Hematopoietic multipotent progenitor cell (in vitro differentiated cells): ENCODE data around the gene NOL12. TPM values are rescaled to one million over a fixed set of nuclear protein-coding genes. Genes with fewer than 3 reads are reported as not detected.
"Not testable (repeated sequence)": the region's sequence is repeated elsewhere in the genome, so short reads cannot be mapped to it uniquely, and the experiment has no call there.

Experiments
- DNase-seq, 3 donors: peaks; one replicate each; pipeline ENCODE4 v3.0.0-alpha.2; 2011 to 2015; ENCODE audit warnings: low read depth in 2 of 3, low spot score in 2 of 3
- total RNA-seq: library from RNA; depleted of rRNA; stranded (reverse); fragments of >200 nt; gene quantifications from one replicate; pipeline ENCODE4 v1.2.3, GENCODE V29; 2012

The NOL12 gene
- total RNA-seq, result 27.2 TPM

GRCh38 chr22:37686002-37686982 is at the start of gene NOL12:
NOL12 (plus strand) TSS chr22:37686343; CDS start chr22:37686393, 50 bp downstream.
- DNase-seq, result peak; percentile 73 to 87 (median 81)

DNA sequence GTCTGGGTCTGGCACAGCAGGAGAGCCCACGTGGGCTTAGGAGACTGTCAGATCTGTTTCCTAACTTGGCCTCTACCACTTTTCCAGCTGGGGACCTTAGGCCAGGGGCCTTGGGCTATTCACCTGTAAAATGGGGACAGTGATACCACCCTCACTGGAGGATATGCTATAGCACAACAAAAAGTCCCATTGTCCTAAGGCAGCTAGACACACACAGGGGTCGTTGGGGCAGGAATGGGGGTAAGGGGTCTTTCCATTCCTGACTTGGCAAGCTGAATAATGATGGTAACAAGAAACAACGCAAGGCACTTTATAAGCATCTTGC is 49.2 kb upstream of the NOL12 start:
- no peak for DNase-seq

GRCh38 chr22:37638391-37639069 is 47.6 kb upstream of the NOL12 start:
- DNase-seq, result no peak

DNA sequence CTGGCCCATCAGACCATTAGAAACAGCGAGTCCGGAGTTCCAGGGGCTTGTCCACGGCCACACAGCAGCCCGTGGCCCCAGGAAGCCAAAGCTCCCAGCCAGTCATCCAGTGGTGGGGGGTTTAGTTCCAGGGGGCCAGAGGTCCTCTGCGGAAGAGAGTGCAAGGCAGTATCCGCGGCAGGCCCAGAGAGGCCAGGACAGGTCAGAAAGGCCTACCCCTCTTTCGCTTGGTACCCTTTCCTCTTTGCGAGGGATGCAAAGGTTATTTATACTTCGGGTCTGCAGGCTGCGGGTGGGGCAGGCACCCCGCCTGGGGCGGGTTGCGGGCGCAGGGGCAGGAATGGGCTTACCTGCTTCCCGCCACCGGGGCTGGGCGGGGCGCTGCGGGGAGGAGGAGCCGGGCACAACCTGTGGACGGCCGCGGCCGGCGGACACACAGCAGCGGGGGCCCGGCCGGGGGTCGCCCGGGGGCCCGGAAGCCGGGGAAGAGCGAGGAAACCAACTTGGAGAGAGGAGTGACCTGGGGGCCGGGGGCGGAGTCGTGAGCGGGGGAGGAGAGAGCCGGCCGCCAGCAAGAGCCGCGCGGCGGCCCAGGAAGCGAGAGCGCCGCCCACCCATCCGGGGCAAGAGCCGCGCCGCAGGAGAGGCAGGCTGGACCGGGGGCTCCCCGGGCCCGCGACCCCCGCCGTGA is 46.9 kb upstream of the NOL12 start, which contains the start of gene SH3BP1:
SH3BP1 (plus strand) TSS at position 600 of the 691 bp plus-strand sequence. CDS start 119 bp downstream, outside the sequence.
- no peak for DNase-seq

DNA sequence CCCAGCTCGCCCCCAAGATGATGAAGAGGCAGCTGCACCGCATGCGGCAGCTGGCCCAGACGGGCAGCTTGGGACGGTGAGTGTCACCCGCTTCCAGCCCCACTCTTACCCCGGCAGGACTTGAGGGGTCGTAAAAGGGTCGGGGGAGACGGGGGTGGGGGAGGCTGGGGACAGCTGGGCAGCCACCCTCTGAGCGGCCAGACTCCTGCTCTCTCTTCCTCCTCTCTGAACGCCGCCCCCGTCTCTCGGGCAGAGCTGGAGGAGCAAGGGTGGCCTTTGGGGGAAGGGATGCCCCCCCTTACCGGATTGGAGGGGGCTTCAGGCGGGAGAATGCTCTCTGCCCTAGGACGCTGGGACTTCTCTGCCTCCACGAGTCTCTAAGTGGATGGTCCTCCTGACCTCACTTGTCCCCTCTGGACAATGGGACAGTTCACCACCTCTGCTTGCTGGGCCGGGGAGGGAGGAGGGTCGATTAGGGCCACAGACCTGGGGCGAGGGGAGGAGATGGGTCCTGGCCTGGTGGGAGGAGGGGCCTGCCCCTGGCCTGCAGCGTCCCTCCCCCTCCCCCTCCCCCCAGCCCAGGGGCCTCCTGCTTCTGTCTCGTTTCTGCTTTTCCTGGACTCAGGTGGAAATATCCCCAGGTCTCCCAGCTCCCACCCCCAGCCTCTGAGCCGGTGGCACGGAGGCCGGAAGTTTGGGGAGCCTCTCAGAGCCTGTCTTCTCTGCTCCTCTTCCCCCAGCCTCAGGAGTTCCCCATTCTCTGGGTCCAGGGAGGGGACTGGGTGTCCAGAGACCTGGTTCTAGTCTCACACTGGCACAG is 46.2 kb upstream of the NOL12 start:
- no peak for DNase-seq

DNA sequence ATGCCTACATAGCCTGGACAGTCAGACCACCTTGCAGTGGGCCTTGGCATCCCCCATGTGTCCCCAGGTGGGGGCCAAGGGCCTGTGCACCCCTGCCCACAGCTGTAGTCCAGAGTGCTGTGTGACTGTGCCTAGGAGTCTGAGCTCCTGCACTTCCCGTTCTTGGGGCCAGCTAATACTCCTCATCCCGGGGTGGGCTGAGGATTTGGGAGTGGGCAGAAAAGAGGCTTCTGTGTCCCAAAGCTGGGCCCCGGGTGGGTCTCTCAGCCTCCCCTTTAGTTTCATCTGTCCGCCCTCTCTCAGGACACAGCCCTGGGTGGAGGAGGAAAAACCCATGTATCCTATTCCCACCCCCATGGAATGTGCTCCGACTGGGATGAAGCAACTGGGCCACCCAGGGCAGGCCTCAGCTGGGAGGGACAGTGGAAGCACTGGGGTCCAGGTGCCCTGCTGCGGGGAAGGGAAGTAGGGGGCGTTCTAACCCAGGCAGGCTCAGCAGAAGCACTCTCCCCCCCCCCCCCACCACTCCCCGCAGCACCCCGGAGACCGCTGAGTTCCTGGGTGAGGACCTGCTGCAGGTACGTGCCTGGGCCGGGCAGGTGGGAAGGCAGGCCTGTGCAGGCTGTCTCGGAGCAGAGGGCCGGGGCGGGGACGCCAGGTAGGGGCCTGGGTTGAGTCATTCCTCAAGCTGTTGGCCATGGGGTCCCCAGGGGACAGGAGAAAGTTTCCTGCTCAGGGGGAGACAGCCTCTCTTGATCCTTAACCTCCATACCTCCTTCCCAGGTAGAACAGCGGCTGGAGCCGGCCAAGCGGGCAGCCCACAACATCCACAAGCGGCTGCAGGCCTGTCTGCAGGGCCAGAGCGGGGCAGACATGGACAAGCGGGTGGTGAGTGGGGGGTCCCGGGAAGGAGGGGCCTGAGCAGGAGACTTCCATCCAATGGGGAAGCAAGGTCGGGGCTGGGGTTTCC is 45.3 kb upstream of the NOL12 start:
- no peak for DNase-seq

GRCh38 chr22:37641561-37641949 is 44.6 kb upstream of the NOL12 start:
- DNase-seq, result no peak

GRCh38 chr22:37643225-37643847 is 42.8 kb upstream of the NOL12 start:
- peak; percentile 58 to 83 (median 73) for DNase-seq

DNA sequence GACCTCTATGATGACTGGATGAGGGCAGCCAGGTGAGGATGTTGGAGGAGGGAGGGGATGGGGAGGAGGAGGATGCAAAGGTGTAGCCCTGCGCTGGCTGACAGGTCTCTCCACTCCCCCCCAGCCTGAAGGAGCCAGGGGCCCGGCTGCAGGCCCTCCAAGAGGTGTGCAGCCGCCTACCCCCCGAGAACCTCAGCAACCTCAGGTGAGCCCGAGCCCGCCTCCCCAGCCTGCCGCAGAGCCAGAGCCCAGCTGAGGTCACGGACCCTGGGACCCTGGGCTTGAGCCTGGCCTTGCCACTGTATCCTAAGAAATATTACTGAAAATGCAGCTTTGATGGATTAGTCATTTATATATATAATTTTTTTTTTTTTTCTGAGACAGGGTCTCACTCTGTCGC is 38.8 kb upstream of the NOL12 start:
- no peak for DNase-seq

DNA sequence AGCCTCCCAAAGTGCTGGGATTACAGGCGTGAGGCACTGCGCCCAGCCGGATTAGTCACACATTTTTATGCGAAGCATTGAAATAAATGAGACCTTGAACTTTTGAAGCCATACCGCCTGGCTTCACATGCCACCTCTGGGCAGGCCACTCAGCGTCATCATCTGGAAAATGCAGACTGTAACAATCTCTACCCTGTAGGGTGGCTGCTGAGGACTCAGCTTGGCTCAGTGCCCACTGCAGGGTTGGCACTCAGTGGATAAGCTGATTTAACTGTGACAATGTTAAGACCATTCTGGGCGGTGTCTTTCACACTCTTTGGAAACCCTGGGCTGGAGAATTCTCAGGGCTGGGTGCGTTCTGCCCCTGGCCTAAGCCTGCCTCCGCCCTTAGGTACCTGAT is 38.2 kb upstream of the NOL12 start:
- no peak for DNase-seq

DNA sequence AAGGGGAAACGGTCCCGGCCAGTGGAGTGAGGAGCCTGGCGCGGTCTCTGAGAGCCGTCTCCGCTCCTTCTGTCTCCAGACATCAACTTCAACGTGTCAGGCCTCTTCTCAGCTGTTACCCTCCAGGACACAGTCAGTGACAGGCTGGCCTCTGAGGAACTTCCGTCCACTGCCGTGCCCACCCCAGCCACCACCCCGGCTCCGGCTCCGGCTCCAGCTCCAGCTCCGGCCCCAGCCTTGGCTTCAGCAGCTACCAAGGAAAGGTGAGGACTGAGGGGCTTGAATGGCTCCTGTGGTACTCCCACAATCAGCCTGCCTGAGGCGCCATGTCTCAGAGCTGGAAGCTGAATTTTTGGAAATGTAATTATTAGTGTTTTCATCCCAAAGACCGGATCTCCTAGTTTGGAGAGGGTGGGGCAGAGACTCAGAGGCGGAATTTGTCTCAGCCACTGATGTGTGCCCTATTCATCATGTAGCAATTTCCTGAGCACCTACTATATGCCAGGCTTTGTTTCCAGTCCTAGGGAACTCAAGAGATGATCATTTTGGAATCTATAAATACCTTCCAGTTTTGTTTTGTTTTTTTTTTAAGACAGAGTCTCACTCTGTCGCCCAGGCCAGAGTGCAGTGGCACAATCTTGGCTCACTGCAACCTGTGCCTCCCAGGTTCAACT is 35.5 kb upstream of the NOL12 start:
- DNase-seq, result no peak

DNA sequence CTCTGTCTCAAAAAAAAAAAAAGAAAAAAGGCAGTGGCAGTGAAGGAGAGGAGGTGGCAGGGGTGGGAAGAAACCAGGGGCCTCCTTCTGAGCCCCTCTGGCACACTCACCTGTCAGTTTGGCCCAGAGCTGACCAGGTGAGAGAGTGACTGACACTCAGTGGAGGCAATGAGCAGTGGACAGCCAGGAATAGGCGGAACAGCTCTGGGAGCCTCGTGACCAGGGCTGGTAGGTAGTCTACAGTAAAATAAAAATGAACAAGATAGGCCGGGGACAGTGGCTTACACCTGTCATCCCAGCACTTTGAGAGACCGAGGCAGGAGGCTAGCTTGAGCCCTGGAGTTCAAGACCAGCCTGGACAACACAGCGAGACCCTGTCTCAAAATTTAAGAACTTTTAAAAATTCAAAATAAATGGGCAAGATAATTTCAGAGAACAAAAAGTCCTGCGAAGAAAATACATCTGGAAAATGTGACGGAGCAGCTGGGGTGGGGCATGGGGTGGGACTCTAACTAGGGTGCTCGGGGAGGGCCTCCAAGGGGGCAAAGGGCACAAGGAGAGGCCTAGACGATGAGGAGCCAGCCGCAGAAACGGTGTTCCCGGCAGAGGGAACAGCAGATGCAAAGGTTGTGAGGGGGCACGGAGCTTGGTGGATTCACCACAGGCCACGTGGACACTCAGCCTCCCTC is 31.4 kb upstream of the NOL12 start:
- DNase-seq, result no peak

GRCh38 chr22:37655252-37655563 is 30.9 kb upstream of the NOL12 start:
- no peak for DNase-seq

- not testable (repeated sequence) for DNase-seq
Measured at GRCh38 chr22:37656583-37656982, 29.6 kb upstream of the NOL12 start.

GRCh38 chr22:37657590-37658132 is 28.5 kb upstream of the NOL12 start:
- no peak for DNase-seq

- DNase-seq, result peak; percentile 91 to 100 (median 100)
Measured at GRCh38 chr22:37658133-37659065, 27.7 kb upstream of the NOL12 start, which contains the start of gene PDXP. PDXP (plus strand) TSS chr22:37658723; CDS start chr22:37658783, 60 bp downstream.
